SK-N-MC (cell line): ENCODE measurements around the gene BMAL2.

Source experiments
- DNase-seq: peaks from one replicate; pipeline ENCODE4 v3.0.0-alpha.2; 2011; ENCODE audit warnings: low read depth, low spot score
- H3K27ac ChIP-seq: fragments of 200-600 bp; sonication (generic); 2 replicates; pipeline ENCODE4 v1.5.1; 2016; ENCODE audit warnings: mixed run types
- H3K36me3 ChIP-seq: fragments of 200-600 bp; sonication (generic); 2 replicates; pipeline ENCODE4 v1.6.1; 2017; ENCODE audit warnings: antibody characterized with exemption, low read length, mixed read lengths; ENCODE audit not compliant: insufficient read depth
- H3K4me3 ChIP-seq: fragments of 200-600 bp; sonication (generic); 2 replicates; pipeline ENCODE4 v1.5.1; 2016
- H3K9ac ChIP-seq: fragments of 200-600 bp; sonication (generic); 2 replicates; pipeline ENCODE4 v1.8.0; 2017; ENCODE audit warnings: mixed run types, mixed read lengths; ENCODE audit not compliant: insufficient read length
- H3K9me3 ChIP-seq: fragments of 200-600 bp; sonication (generic); 2 replicates; pipeline ENCODE4 v1.6.1; 2017; ENCODE audit warnings: low read depth, mild to moderate bottlenecking, antibody characterized with exemption, low read length, moderate library complexity, mixed read lengths
- EZH2 ChIP-seq: fragments of 200-600 bp; sonication (generic); IDR thresholded peaks from one replicate; pipeline ENCODE4 v1.6.1; 2017; ENCODE audit warnings: antibody characterized with exemption
- FOXP2 ChIP-seq: optimal IDR thresholded peaks from 2 replicates; pipeline ENCODE3; 2011; ENCODE audit warnings: mild to moderate bottlenecking, moderate library complexity; ENCODE audit not compliant: insufficient read depth; ENCODE audit errors: extremely low read length, control extremely low read depth
- POLR2AphosphoS5 ChIP-seq: IDR thresholded peaks from 2 replicates; pipeline ENCODE4 v1.6.1; 2012; ENCODE audit warnings: mild to moderate bottlenecking, low read depth, low read length, borderline replicate concordance

Gene BMAL2

DNA sequence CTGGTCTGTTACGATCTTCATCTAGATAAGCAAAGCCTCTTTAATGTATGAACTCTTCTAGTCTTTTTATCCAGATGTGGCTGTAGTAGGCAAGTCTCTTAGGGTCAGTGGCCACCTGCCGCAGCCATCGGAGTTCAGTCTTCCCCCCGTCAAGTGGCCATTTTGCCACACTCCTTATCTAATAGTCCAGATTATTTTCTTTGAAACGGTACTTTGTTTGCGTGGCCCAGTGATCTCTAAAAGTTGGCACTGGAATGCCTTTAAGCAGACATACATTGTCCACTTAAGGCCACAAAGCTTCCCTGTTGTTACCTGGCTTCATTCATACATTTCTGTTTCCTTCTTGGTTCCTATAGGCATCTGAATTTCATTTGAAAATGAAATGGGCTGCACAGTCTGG, 36.0 kb upstream of the BMAL2 start:
- Histone ChIP-seq H3K36me3 (peaks cover 7% of the 10 kb centered on the region), H3K27ac (no peak overlapping the region), H3K4me3 (no peak overlapping the region), H3K9me3 (no peaks in the 10 kb centered on the region), H3K9ac (no peak overlapping the region)
- no peak for DNase-seq
- no peak for TF ChIP-seq FOXP2

DNA sequence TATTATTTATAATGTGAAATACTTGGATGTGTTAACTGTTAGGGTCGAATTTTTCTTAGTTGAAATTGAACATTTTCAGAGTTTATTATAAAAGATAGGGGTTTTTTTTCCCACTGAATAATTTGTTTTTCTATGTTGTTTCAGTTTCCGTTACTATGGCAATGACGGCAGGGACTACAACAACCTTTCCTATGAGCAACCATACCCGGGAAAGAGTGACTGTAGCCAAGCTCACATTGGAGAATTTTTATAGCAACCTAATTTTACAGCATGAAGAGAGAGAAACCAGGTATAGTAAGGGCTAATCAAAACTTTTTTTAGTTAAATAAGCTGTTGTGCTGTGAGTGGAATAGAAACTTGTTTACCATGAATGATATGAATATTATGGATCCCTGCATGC, 35.1 kb upstream of the BMAL2 start:
- TF ChIP-seq POLR2AphosphoS5 (no peak), EZH2 (no peak), FOXP2 (no peak)
- Histone ChIP-seq H3K9ac (no peak overlapping the region), H3K9me3 (no peaks in the 10 kb centered on the region), H3K27ac (no peak overlapping the region), H3K36me3 (peaks cover 7% of the 10 kb centered on the region), H3K4me3 (no peak overlapping the region)
- DNase-seq = no peak

DNA sequence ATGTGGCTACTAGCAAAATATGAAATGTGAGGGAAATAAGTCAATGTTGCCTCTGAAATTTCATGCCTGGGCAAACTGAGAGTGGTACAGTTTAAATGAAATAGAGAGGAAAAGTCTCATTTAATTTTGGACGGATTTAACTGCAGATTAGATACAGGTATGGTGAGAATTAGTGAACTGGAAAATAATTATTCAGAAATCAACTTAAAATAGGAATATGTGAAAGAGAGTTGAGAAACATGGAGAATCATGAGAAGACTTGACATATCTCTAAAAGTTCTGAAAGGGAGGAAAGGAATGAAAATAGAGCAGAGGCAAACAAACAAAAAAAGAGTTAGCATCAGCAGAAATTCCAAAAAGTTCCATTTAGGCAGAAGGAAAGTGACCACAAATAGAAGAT, 33.5 kb upstream of the BMAL2 start:
- Histone ChIP-seq H3K27ac (no peak overlapping the region), H3K36me3 (peaks cover 7% of the 10 kb centered on the region), H3K4me3 (no peak overlapping the region), H3K9ac (no peak overlapping the region), H3K9me3 (no peaks in the 10 kb centered on the region)
- no peak for TF ChIP-seq POLR2AphosphoS5
- TF ChIP-seq EZH2 = no peak
- TF ChIP-seq FOXP2 = no peak
- DNase-seq = no peak

DNA sequence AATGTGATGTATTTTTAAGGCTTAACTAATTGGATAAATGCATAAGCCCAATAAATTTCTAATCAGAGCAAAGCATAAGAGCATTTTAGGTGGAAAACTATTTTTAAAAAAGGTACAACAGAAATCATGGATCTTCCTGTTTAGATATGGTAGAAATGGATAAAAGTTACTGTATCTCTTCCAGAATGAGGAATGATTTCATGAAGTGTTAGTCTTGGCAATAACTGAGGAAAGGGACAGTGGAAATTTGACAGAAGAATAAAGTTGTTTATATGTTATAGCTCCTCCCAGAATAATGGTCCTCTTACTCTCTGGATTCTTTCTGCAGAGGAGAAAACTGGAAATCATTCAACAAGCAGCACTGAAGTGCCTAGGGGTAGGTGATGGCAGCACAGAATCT, 32.4 kb upstream of the BMAL2 start:
- DNase-seq = no peak
- peaks cover 7% of the 10 kb centered on the region for H3K36me3 ChIP-seq
- no peak overlapping the region for H3K27ac ChIP-seq
- no peak overlapping the region for H3K4me3 ChIP-seq
- TF ChIP-seq POLR2AphosphoS5 = no peak
- no peak for TF ChIP-seq FOXP2
- TF ChIP-seq EZH2 = no peak
- no peak overlapping the region for H3K9ac ChIP-seq
- no peaks in the 10 kb centered on the region for H3K9me3 ChIP-seq

DNA sequence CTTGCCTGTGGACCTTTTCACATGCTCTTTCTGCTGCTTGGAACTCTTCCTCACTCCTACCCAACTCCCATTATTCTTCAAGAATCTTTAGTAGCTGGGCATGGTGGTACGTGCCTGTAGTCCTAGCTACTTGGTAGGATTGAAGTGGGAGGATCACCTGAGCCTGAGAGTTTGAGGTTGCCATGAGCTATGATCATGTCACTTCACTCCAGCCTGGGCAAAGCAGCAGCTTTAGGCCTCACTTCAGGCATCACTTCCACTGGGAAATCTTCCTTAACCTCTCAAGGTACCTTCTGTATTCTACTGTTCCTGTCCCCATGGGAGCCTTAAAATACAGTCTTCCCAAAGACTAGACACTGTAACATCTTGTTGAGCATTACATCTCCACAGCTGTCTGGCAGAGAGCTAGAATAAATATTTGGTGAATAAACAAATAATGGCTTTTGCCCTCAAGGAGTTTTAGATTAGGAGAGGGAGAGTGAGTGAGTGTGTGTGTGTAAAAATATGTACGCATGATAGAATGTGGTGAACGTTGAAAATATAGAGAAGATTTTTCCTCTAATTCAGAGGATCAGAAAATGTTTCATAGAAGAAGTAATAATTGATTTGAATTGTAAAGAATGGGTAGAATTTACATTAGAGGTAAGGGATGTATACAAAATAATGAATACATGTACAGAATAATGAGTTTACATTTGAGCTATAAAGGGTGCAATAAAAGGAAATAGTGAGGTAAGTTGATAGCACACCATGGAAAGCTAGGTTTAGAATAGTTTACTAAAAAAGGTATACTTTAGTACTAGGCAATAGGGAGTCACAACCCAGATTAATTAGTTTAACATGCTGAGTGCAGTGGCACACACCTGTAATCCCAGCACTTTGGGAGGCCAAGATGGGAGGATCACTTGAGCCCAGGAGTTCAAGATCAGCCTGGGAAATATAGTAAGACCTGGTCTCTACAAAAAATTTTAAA, 29.2 kb upstream of the BMAL2 start:
- Histone ChIP-seq H3K9me3 (no peaks in the 10 kb centered on the region), H3K9ac (no peak overlapping the region), H3K4me3 (no peak overlapping the region), H3K36me3 (peaks cover 4% of the 10 kb centered on the region), H3K27ac (no peak overlapping the region)
- TF ChIP-seq POLR2AphosphoS5 (no peak), FOXP2 (no peak), EZH2 (no peak)
- no peak for DNase-seq

DNA sequence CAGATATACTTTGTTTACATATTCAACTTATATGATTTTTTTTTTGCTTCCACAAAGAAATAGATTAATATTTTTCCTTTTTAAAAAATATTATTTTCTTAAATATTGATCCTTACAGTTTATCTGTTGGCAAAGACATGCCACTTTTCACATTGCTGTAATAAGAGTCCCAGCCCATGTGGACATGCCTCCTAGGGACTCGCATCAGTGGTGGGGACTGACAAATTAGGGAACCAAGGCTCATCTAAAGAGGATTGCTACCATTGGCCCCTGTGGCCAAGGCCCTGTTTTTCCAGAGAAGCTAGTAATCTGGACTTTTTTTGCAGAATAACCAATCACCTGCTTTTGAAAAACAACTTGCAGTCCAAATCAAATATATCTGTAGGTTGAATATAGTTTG, 27.8 kb upstream of the BMAL2 start:
- no peak for DNase-seq
- no peak for TF ChIP-seq FOXP2
- TF ChIP-seq POLR2AphosphoS5 = no peak
- no peak for TF ChIP-seq EZH2
- Histone ChIP-seq H3K36me3 (peaks cover 6% of the 10 kb centered on the region; the same call in 1 of the 2 replicates), H3K9ac (peak overlapping the region; percentile 3), H3K27ac (no peak overlapping the region), H3K9me3 (no peaks in the 10 kb centered on the region), H3K4me3 (no peak overlapping the region)

DNA sequence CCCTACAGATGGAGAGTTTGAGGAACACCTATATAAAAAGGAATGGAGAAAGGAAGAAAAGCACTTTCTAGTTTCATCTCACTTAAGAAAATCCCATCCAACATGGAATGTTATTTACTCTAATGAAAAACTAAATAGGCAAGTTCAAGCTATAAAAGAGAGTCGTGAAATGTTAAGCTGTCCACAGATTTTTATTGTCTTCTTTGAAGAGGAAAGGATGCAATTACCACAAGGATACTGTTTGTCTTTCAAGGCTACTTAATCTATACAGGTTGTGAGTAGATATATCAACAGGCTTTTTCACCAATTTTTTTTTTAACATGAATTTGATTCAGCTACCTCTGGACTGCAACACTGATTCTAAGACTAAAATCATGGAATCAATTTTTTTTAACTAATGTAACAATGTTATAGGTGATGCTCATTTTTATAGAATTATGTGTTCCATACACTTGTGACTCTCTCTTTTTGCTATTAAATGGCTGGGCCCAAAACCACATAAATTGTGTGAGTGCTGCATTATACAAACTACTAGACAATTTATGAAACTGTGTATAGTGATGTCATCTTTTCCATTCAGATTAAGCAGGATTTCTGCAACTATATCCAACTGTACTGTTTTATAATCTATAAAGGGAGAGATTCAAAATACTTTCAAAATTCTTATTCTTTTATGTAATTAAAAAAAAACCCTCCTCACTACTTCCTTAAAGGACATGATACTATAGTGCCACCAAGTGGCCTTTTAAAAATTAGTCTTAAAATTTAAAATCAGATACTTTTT, 26.8 kb upstream of the BMAL2 start:
- no peak for TF ChIP-seq EZH2
- no peak for TF ChIP-seq FOXP2
- no peak for TF ChIP-seq POLR2AphosphoS5
- H3K36me3 ChIP-seq = peaks cover 6% of the 10 kb centered on the region; the same call in 1 of the 2 replicates
- H3K4me3 ChIP-seq = no peak overlapping the region
- H3K9me3 ChIP-seq = no peaks in the 10 kb centered on the region
- peak; percentile 8 for DNase-seq
- H3K9ac ChIP-seq = no peak overlapping the region
- no peak overlapping the region for H3K27ac ChIP-seq

DNA sequence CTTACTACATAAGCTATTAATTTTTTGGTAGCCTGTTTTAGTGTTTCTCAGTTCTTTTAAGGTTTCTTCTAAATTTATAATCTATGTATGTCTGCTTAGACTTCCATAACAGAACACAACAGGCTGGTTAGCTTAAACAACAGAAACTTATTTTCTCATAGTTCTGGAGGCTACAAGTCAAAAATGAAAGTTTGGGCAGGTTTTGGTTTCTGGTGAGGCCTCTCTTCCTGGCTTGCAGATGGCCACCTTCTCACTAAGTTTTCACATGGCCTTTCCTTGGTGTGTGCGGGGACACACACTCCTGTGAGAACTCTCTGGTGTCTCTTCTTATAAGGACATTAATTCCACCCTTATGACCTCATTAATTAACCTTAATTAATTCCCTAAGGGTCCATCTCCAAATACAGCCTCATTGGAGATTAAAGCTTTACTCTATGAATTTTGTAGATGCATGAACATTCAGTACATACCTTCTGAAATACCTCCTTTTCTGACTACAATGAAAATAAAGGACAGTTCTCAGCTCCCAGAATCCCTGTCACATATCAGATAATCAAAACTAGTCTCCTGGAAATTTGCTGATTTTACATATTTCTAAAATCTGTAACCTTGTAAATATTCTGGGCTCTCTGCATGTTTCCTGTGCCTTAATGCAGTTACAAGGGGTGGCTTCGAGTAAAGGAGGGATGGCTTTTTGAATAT, 23.2 kb upstream of the BMAL2 start:
- Histone ChIP-seq H3K4me3 (no peak overlapping the region), H3K9ac (no peak overlapping the region)
- TF ChIP-seq EZH2 (no peak), FOXP2 (no peak), POLR2AphosphoS5 (no peak)

More for the DNA sequence above, 23.2 kb upstream of the BMAL2 start:
- no peak for DNase-seq
- peaks cover 6% of the 10 kb centered on the region; the same call in 1 of the 2 replicates for H3K36me3 ChIP-seq
- no peak overlapping the region for H3K27ac ChIP-seq
- no peaks in the 10 kb centered on the region for H3K9me3 ChIP-seq
